ENCODE data around the gene IQSEC1. TPM values are rescaled to one million over a fixed set of nuclear protein-coding genes. Genes with fewer than 3 reads are reported as not detected.

The IQSEC1 gene
- total RNA-seq, 2 experiments from 2014 or later = 31.7 to 39.2 TPM

DNA sequence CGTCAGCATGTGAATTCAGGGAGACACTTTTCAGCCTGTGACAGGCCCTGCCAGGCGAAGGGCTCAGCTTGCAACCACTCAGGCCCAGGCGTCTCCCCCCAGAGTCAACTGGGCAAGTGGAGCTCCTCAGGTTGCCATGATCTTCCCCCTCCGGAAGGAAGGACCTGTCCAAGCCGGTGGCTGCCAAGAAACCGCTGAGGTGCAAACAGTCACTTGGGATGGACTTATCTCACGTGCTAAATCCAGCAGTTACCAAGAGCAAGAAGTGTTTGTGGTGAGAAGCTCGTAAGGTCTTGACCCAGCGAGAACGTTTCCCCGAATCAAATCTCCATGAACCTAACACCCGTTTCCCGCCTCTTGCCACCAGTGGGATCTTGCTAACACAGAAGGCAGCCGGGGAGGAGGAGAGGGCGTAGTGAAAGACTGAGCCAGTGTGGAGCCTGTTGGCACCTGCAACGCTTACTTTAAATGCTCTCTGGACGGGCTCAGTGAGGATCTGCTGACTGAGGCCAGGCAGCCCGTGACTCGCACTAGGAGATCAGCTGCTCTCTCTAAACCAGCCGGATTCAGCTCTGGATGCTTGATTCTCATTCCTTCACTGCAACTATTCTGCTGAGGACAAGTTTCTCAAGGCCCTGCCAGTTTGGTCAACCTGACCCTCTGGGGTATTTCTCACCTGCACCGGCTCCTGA is 39.0 kb downstream of the IQSEC1 start:
- ChIA-PET POLR2A (no interaction called here), CTCF (interaction anchor here (1.1 kb wide), 1 partner anchor 39 kb away, joined by 3 read pairs; no protein-coding TSS in a partner anchor)
- no peak overlapping the region for H3K4me3 Mint-ChIP-seq
- H3K4me1 Mint-ChIP-seq (ENCODE audit: low read depth) = peaks cover 5% of the 10 kb centered on the region
- H3K36me3 Mint-ChIP-seq (ENCODE audit: low read depth) = no peaks in the 10 kb centered on the region
- no peaks in the 10 kb centered on the region for H3K27me3 Mint-ChIP-seq
- no peak for DNase-seq
- no peak overlapping the region for H3K27ac Mint-ChIP-seq
- TF ChIP-seq, protein P1, sequence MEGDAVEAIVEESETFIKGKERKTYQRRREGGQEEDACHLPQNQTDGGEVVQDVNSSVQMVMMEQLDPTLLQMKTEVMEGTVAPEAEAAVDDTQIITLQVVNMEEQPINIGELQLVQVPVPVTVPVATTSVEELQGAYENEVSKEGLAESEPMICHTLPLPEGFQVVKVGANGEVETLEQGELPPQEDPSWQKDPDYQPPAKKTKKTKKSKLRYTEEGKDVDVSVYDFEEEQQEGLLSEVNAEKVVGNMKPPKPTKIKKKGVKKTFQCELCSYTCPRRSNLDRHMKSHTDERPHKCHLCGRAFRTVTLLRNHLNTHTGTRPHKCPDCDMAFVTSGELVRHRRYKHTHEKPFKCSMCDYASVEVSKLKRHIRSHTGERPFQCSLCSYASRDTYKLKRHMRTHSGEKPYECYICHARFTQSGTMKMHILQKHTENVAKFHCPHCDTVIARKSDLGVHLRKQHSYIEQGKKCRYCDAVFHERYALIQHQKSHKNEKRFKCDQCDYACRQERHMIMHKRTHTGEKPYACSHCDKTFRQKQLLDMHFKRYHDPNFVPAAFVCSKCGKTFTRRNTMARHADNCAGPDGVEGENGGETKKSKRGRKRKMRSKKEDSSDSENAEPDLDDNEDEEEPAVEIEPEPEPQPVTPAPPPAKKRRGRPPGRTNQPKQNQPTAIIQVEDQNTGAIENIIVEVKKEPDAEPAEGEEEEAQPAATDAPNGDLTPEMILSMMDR (IDR thresholded peaks at IDR 0.05) = no peak
- intact Hi-C loops (cut with micrococcal nuclease) = no loop called here
- no peak for ATAC-seq
- no peaks in the 10 kb centered on the region for H3K9me3 Mint-ChIP-seq

GRCh38 chr3:13032206-13032605 is 41.0 kb downstream of the IQSEC1 start:
- POLR2A ChIA-PET = no interaction called here
- Mint-ChIP-seq H3K36me3 (ENCODE audit: low read depth) (no peaks in the 10 kb centered on the region), H3K27me3 (no peaks in the 10 kb centered on the region), H3K9me3 (no peaks in the 10 kb centered on the region), H3K4me1 (ENCODE audit: low read depth) (peaks cover 5% of the 10 kb centered on the region), H3K4me3 (no peak overlapping the region), H3K27ac (no peak overlapping the region)
- TF ChIP-seq, protein P1 (IDR thresholded peaks at IDR 0.05) = no peak
- ATAC-seq (no peak), DNase-seq (no peak)
- intact Hi-C loops (cut with micrococcal nuclease) = no loop called here
- CTCF ChIA-PET = no interaction called here

GRCh38 chr3:13031621-13032020 is 41.6 kb downstream of the IQSEC1 start:
- Mint-ChIP-seq H3K4me1 (ENCODE audit: low read depth) (peaks cover 5% of the 10 kb centered on the region), H3K27me3 (no peaks in the 10 kb centered on the region), H3K27ac (no peak overlapping the region), H3K36me3 (ENCODE audit: low read depth) (no peaks in the 10 kb centered on the region), H3K9me3 (no peaks in the 10 kb centered on the region), H3K4me3 (no peak overlapping the region)
- TF ChIP-seq, protein P1 (IDR thresholded peaks at IDR 0.05) = no peak
- POLR2A ChIA-PET = no interaction called here
- ATAC-seq = no peak
- intact Hi-C loops (cut with micrococcal nuclease) = no loop called here
- no peak for DNase-seq
- CTCF ChIA-PET = no interaction called here

DNA sequence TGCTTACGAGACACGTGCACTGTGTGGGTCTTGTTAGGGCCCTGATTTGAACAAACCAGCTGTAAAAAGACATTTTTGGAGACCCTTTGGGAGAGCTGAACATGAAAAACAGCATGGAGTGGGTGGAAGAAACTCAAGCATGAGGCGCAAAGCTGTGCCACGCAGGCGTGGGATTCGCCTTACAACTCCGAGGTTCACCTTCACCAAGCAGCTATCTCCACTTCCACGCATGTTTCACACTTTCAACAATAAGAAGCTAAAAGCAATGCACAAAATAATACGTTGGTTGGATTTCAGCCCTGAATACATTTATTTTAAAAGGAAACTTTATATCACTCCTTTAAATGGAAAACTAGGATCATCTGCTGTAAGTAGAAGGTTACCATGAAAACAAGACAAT is 42.5 kb downstream of the IQSEC1 start:
- Mint-ChIP-seq H3K27me3 (no peaks in the 10 kb centered on the region), H3K36me3 (ENCODE audit: low read depth) (no peaks in the 10 kb centered on the region), H3K9me3 (no peaks in the 10 kb centered on the region), H3K27ac (no peak overlapping the region), H3K4me1 (ENCODE audit: low read depth) (peaks cover 5% of the 10 kb centered on the region), H3K4me3 (no peak overlapping the region)
- ATAC-seq (no peak), DNase-seq (no peak)
- TF ChIP-seq, protein P1 (IDR thresholded peaks at IDR 0.05) = no peak
- intact Hi-C loops (cut with micrococcal nuclease) = no loop called here
- POLR2A ChIA-PET = interaction anchor here (1.1 to 1.5 kb wide), 2 partner anchors 8 to 15 kb away, joined by 3 to 4 read pairs; no protein-coding TSS in a partner anchor
- CTCF ChIA-PET = no interaction called here

GRCh38 chr3:13028010-13028821 is 45.0 kb downstream of the IQSEC1 start:
- no peak overlapping the region for H3K4me3 Mint-ChIP-seq
- CTCF ChIA-PET = no interaction called here
- no peak overlapping the region for H3K27ac Mint-ChIP-seq

More at GRCh38 chr3:13028010-13028821, 45.0 kb downstream of the IQSEC1 start:
- intact Hi-C loops (cut with micrococcal nuclease) = no loop called here
- no peaks in the 10 kb centered on the region for H3K27me3 Mint-ChIP-seq
- POLR2A ChIA-PET = interaction anchor here (1.2 to 1.9 kb wide), 2 partner anchors 11 to 12 kb away, joined by 5 read pairs; no protein-coding TSS in a partner anchor
- peaks cover 5% of the 10 kb centered on the region for H3K4me1 Mint-ChIP-seq (ENCODE audit: low read depth)
- DNase-seq (no peak), ATAC-seq (no peak)
- no peaks in the 10 kb centered on the region for H3K36me3 Mint-ChIP-seq (ENCODE audit: low read depth)
- no peaks in the 10 kb centered on the region for H3K9me3 Mint-ChIP-seq
- TF ChIP-seq, protein P1 (IDR thresholded peaks at IDR 0.05) = no peak
